GM12872 (cell line): Measurements from ENCODE around the gene ENOX1.

Experiments used
- CTCF ChIP-seq: IDR thresholded peaks from 3 replicates; pipeline ENCODE4 v1.5.1; 2011; ENCODE audit warnings: low read depth, mild to moderate bottlenecking, low read length, moderate library complexity; ENCODE audit not compliant: insufficient read depth

The ENOX1 gene

DNA sequence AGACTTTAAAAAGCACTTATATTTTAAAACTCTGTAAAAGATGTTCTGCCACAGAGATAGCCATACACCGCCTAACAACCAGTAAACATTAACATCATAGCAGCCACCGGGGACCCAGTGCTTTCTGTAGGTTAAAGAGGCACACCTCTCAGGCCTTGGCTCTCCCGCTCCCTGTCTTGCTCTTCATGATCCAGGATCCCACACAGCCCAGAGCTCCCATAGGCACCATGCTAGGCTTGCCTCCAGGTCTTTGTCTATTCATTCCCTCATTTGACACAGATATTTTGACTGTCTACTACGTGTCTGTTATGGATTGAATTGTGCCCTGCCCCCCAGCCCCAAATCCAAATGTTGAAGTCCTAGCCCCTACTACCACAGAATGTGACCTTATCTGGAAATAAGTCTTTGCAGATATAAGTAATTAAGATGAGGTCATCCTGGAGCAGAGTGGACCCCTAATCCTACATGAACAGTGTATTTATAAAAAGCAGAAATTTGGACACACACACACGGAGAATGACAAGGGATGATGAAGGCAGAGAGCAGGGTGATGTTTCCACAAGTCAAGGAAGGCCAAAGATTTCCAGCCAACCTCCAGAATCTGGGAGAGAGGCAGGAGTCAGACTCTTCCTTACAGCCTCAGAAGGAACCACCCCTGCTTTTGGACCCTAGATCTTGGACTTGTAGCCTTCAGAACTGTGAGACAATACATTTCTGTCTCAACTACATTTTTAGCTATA lies 490.8 kb downstream of the ENOX1 start:
- TF ChIP-seq CTCF, result no peak

- TF ChIP-seq CTCF, result no peak
Observed at GRCh38 chr13:43295321-43295720, 491.5 kb downstream of the ENOX1 start.

DNA sequence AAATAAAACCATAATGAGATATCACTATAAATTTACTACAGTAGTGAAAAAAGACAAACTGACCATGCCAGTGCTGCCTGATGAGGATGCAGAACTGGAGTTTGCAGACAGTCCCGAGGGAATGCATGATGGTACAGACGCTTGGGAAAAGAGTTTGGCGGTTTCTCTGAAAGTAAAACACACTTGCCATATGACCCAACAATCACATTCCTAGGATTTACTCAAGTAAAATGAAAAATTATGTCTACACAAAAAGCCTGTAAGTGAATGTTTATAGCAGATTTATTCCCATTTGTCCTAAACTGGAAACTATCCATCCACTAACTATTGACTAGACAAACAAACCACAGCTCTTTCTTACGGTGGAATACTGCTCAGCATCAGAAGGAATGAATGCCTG lies 492.4 kb downstream of the ENOX1 start:
- TF ChIP-seq CTCF, result no peak

DNA sequence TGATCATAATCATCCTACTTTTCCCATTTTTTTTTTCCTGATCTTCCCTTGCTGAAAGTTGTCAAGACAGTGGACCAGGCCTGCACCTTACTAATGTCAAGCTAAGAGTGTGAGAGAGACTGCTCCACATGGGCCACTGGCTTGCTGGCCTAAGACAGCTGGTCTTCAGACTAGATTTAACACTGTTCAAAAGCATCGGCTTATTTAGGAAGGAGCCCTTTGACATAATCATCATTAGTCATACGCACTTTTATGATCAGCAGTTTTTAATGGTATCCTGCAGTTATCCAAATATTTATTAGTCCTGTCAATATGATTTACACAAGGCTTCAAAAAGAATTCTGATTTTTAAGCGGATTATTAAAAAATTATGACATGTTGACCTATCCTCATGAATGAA lies 492.8 kb downstream of the ENOX1 start:
- no peak for TF ChIP-seq CTCF

- no peak for TF ChIP-seq CTCF
Observed at GRCh38 chr13:43293561-43293960, 493.2 kb downstream of the ENOX1 start.

- TF ChIP-seq CTCF, result no peak
Observed at GRCh38 chr13:43293008-43293407, 493.8 kb downstream of the ENOX1 start.

DNA sequence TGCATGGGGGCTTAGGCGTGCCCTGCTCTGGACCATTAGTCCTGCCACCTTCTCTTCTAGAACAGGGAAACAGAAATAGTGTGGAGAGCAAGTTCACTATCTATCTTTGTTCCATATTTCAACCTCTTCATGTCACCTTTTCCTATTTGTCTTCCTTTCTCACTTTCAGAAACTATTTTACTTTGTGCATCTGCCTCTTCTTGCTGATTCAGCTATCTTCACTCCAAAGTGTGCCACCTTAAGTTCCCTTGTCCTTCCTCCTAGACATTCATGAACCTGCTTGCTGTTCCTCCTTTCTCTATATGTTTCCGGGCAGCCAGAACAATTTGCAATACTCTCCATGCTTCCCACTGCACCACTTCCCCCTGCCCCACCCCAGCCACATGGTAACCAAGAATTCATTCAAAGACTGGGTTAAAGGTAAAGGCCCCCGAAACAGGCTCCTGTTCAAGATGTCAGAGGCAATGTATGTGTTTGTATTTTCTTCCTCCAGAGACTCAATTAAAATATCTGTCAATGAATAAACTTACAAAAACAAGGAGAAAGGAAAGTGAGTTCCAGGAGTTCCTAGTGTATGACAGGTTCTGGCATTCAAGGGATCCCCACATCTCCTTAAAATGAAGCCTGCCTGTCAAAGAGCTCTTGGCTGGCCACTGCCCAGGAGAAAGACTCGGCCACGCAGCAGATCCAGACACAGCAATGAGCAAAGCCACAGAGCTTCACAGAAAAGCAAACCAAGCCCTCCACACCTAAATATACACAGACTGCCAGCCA lies 495.3 kb downstream of the ENOX1 start:
- no peak for TF ChIP-seq CTCF
